Aorta (tissue), 5 donors: ENCODE measurements around the gene NAPB. TPM values are rescaled to one million over a fixed set of nuclear protein-coding genes. Genes with fewer than 3 reads are reported as not detected.

Experiments used
- ATAC-seq: fragments of 200-7000 bp; cut with Tn5 transposase; one replicate; pipeline ENCODE4 v1.9.1; 2022; ENCODE audit warnings: moderate library complexity; ENCODE audit not compliant: low FRiP score
- DNase-seq, 2 donors: peaks; one replicate each; pipeline ENCODE4 v3.0.0-alpha.2; 2020
- H3K27ac ChIP-seq, 2 donors: one replicate each; pipeline ENCODE4 v1.5.1; 2013; ENCODE audit warnings: low read length in 2 of 2, mild to moderate bottlenecking in 2 of 2, moderate library complexity in 2 of 2, control low read depth in 1 of 2, inconsistent platforms in 1 of 2, low read depth in 1 of 2
- H3K27me3 ChIP-seq, 2 donors: one replicate each; pipeline ENCODE4 v1.6.1; 2013; ENCODE audit warnings: control low read depth in 1 of 2, low read length in 1 of 2, mild to moderate bottlenecking in 1 of 2, moderate library complexity in 1 of 2; ENCODE audit not compliant: insufficient read depth in 2 of 2, control insufficient read depth in 1 of 2
- H3K36me3 ChIP-seq, 2 donors: one replicate each; pipeline ENCODE4 v1.6.1; 2013; ENCODE audit warnings: control low read depth in 1 of 2, low read length in 1 of 2, mild to moderate bottlenecking in 1 of 2; ENCODE audit not compliant: insufficient read depth in 2 of 2, control insufficient read depth in 1 of 2
- H3K4me1 ChIP-seq, 2 donors: one replicate each; pipeline ENCODE4 v1.6.1; 2013; ENCODE audit warnings: low read length in 2 of 2, control low read depth in 1 of 2, mild to moderate bottlenecking in 1 of 2, moderate library complexity in 1 of 2; ENCODE audit not compliant: insufficient read depth in 2 of 2, control insufficient read depth in 1 of 2
- H3K4me3 ChIP-seq, 2 donors: one replicate each; pipeline ENCODE4 v1.5.1; 2013; ENCODE audit warnings: low read length in 2 of 2, control low read depth in 1 of 2, mild to moderate bottlenecking in 1 of 2
- H3K9me3 ChIP-seq: one replicate; pipeline ENCODE4 v1.6.1; 2013; ENCODE audit warnings: mild to moderate bottlenecking, low read length; ENCODE audit not compliant: control insufficient read depth
- WGBS, 2 donors: extraction: QIAGEN DNeasy Blood & Tissue Kit; methylation state at CpG; one replicate each; pipeline ENCODE4 v1.1.7; 2013; 5-methylcytosine and 5-hydroxymethylcytosine counted together
- intact Hi-C, 2 donors: fragments of 100-400 bp; cut with DNase I; formaldehyde crosslinking; loops; one replicate each; pipeline versions ENCODE4 v1.14.2 to v1.15.0; 2022
- polyA plus RNA-seq, 2 donors: library from polyadenylated mRNA; stranded (reverse); fragments of 200-250 nt; gene quantifications; one replicate each; pipeline ENCODE4 v1.2.3, GENCODE V29; 2013
- total RNA-seq, 2 donors: library from RNA; stranded (reverse); fragmentation: NEBNext Ultra II Directional; extraction: Animal tissue kit (Norgen Biotek cat#: 25700); gene quantifications; one replicate each; pipeline ENCODE4 v1.2.1, GENCODE V29; 2021
- donor health status: healthy with polysubstance abuse.
- donor health status: Bipolar disorder and iron deficiency.
- donor health status: DM: no; HTN: no; CAD: no.
- donor health status: DM: no; HTN: no; CAD: no.
- donor health status: DM: yes; HTN: yes; CAD: no.

NAPB gene
- total and polyA plus RNA-seq, 4 donors = 6.6 to 15.2 (median 10.2) TPM

- 74 to 78% methylated on average over 2 of the region's 2 CpGs for WGBS, 2 donors
- Histone ChIP-seq H3K9me3 (no peaks in the 10 kb centered on the region), H3K27me3 (no peaks in the 10 kb centered on the region), H3K36me3 (no peaks in the 10 kb centered on the region), H3K27ac (no peak overlapping the region), H3K4me1 (no peaks in the 10 kb centered on the region), H3K4me3 (no peak overlapping the region)
- ATAC-seq = no peak
- intact Hi-C loops = loop anchor here in 1 of 2 donors (5.0 to 10.0 kb wide), 2 partner anchors 55 to 988 kb away; no protein-coding TSS in a partner anchor
- DNase-seq = no peak
These were observed 88.8 kb downstream of the NAPB start for GRCh38 chr20:23332467-23332866.

GRCh38 chr20:23331450-23332350 is 89.6 kb downstream of the NAPB start:
- no peak for ATAC-seq

GRCh38 chr20:23327617-23328333 is 93.5 kb downstream of the NAPB start:
- Histone ChIP-seq H3K4me1 (no peaks in the 10 kb centered on the region), H3K36me3 (no peaks in the 10 kb centered on the region), H3K4me3 (no peak overlapping the region), H3K9me3 (no peaks in the 10 kb centered on the region), H3K27ac (no peak overlapping the region), H3K27me3 (no peaks in the 10 kb centered on the region)
- 88 to 93% methylated on average over 15 of the region's 15 CpGs for WGBS, 2 donors
- no peak for DNase-seq
- no peak for ATAC-seq
- intact Hi-C loops = no loop called here

More at GRCh38 chr20:23331450-23332350, 89.6 kb downstream of the NAPB start:
- H3K27ac ChIP-seq = no peak overlapping the region
- H3K9me3 ChIP-seq = no peaks in the 10 kb centered on the region
- intact Hi-C loops = loop anchor here in 1 of 2 donors (5.0 to 10.0 kb wide), 2 partner anchors 54 to 987 kb away; no protein-coding TSS in a partner anchor
- H3K27me3 ChIP-seq = no peaks in the 10 kb centered on the region
- H3K4me1 ChIP-seq = no peaks in the 10 kb centered on the region
- WGBS, 2 donors = 77 to 79% methylated on average over 8 of the region's 8 CpGs
- DNase-seq = no peak
- H3K4me3 ChIP-seq = no peak overlapping the region
- no peaks in the 10 kb centered on the region for H3K36me3 ChIP-seq

- H3K27ac ChIP-seq = no peak overlapping the region
- H3K4me1 ChIP-seq = no peaks in the 10 kb centered on the region
- intact Hi-C loops = no loop called here
- no peaks in the 10 kb centered on the region for H3K9me3 ChIP-seq
- H3K4me3 ChIP-seq = no peak overlapping the region
- H3K27me3 ChIP-seq = no peaks in the 10 kb centered on the region
- DNase-seq = no peak
- no peak for ATAC-seq
- 89 to 92% methylated on average over 8 of the region's 8 CpGs for WGBS, 2 donors
- no peaks in the 10 kb centered on the region for H3K36me3 ChIP-seq
These were observed 94.5 kb downstream of the NAPB start for GRCh38 chr20:23326774-23327173.

GRCh38 chr20:23325107-23325506 is 96.2 kb downstream of the NAPB start:
- Histone ChIP-seq H3K4me1 (no peaks in the 10 kb centered on the region), H3K27ac (no peak overlapping the region), H3K27me3 (no peaks in the 10 kb centered on the region), H3K36me3 (no peaks in the 10 kb centered on the region), H3K4me3 (no peak overlapping the region), H3K9me3 (no peaks in the 10 kb centered on the region)
- ATAC-seq (no peak), DNase-seq (no peak)
- intact Hi-C loops = no loop called here
- 80% methylated on average over 3 of the region's 3 CpGs for WGBS, 2 donors

Other genes starting within 250 kb of the NAPB start
- gene NXT1, start 70.7 kb downstream of the NAPB start, total RNA-seq = 10 to 100 TPM; 14.5 to 18.7 TPM
- gene NXT1, start 70.7 kb downstream of the NAPB start, polyA plus RNA-seq = 10 to 100 TPM; 11.9 to 13.4 TPM
- gene GZF1, start 59.3 kb downstream of the NAPB start, total RNA-seq = 10 to 100 TPM; 13.2 to 19.5 TPM
- gene GZF1, start 59.3 kb downstream of the NAPB start, polyA plus RNA-seq = 1 to 10 TPM; 6.0 to 8.5 TPM
- not detected for gene CSTL1, start 18.2 kb upstream of the NAPB start, total RNA-seq
- gene CSTL1, start 18.2 kb upstream of the NAPB start, polyA plus RNA-seq = not detected
- gene CST11, start 31.4 kb upstream of the NAPB start, total RNA-seq = not detected
- gene CST11, start 31.4 kb upstream of the NAPB start, polyA plus RNA-seq = not detected
- not detected for gene CST8, start 69.6 kb upstream of the NAPB start, total RNA-seq
- not detected for gene CST8, start 69.6 kb upstream of the NAPB start, polyA plus RNA-seq
- gene CST9L, start 147.0 kb upstream of the NAPB start, total RNA-seq = not detected
- gene CST9L, start 147.0 kb upstream of the NAPB start, polyA plus RNA-seq = not detected
- gene CST9, start 184.4 kb upstream of the NAPB start, total RNA-seq = not detected
- gene CST9, start 184.4 kb upstream of the NAPB start, polyA plus RNA-seq = not detected
- gene CST3, start 216.5 kb upstream of the NAPB start, total RNA-seq = 1,000 to 10,000 TPM in 1 of 2 donors, 100 to 1,000 TPM in 1; 837 to 1,105 TPM
- gene CST3, start 216.5 kb upstream of the NAPB start, polyA plus RNA-seq = 1,000 to 10,000 TPM in 1 of 2 donors, 100 to 1,000 TPM in 1; 584 to 1,561 TPM